GM12892 (cell line): ENCODE data around the gene CLASRP.

Experiments
- POLR2A ChIP-seq: IDR thresholded peaks from 2 replicates; pipeline ENCODE4 v1.6.1; 2011; ENCODE audit warnings: low read depth, low read length, control low read depth
- POLR2AphosphoS5 ChIP-seq: IDR thresholded peaks from 2 replicates; pipeline ENCODE4 v1.6.1; 2011; ENCODE audit warnings: low read depth, low read length, control low read depth

DNA sequence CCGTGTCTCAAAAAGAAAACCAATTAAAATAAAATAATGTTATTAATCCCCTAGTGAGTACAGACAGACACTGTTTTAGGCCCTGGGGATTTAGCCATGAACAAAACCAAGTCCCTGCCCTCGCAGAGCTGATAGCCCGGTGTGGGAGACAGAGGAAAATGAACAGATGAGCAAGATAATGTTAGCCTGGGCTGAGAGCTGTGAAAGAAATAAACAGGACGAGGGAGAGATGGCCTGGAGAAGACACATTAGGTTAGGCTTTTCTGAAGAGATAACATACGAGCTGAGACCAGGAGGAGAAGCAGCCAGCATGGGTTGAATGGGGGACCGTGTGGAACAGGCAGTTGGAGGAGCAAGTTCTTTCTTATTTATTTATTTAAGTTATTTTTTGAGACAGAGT is 28.5 kb upstream of the CLASRP start:
- TF ChIP-seq POLR2A (no peak), POLR2AphosphoS5 (no peak)
